OCI-LY1 (cell line): ENCODE results near the gene PGA4.

Source experiments
- H2AFZ ChIP-seq: fragments of 200-600 bp; sonication (generic), shearing (Covaris generic); 2 replicates; pipeline ENCODE4 v1.6.0; 2014; ENCODE audit warnings: antibody characterized with exemption, mild to moderate bottlenecking, low read length
- H3F3A ChIP-seq: fragments of 200-600 bp; sonication (generic), shearing (Covaris generic); 2 replicates; pipeline ENCODE4 v1.6.0; 2014; ENCODE audit warnings: mild to moderate bottlenecking, antibody characterized with exemption, low read length, moderate library complexity; ENCODE audit not compliant: insufficient read depth
- H3K27ac ChIP-seq: fragments of 200-600 bp; sonication (generic); 2 replicates; pipeline ENCODE4 v1.5.1; 2014; ENCODE audit warnings: low read length, mixed run types, mild to moderate bottlenecking, low read depth; ENCODE audit not compliant: poor library complexity, severe bottlenecking
- H3K27me3 ChIP-seq: fragments of 200-600 bp; sonication (generic); 2 replicates; pipeline ENCODE4 v1.6.0; 2014; ENCODE audit warnings: antibody characterized with exemption, mild to moderate bottlenecking, low read length, moderate library complexity; ENCODE audit not compliant: insufficient read depth
- H3K36me3 ChIP-seq: fragments of 200-600 bp; sonication (generic); 2 replicates; pipeline ENCODE4 v1.6.1; 2014; ENCODE audit warnings: mild to moderate bottlenecking, antibody characterized with exemption, low read length, moderate library complexity, mixed read lengths; ENCODE audit not compliant: insufficient read depth
- H3K4me1 ChIP-seq: fragments of 200-600 bp; sonication (generic); 2 replicates; pipeline ENCODE4 v1.5.1; 2014; ENCODE audit warnings: mild to moderate bottlenecking, low read length, moderate library complexity; ENCODE audit not compliant: insufficient read depth, severe bottlenecking
- H3K4me2 ChIP-seq: fragments of 200-600 bp; sonication (generic), shearing (Covaris generic); 2 replicates; pipeline ENCODE4 v1.6.1; 2014; ENCODE audit warnings: low read length
- H3K4me3 ChIP-seq: fragments of 200-600 bp; sonication (generic); 2 replicates; pipeline ENCODE4 v1.5.1; 2014; ENCODE audit warnings: low read length, low read depth, mild to moderate bottlenecking, mixed read lengths; ENCODE audit not compliant: poor library complexity, severe bottlenecking
- H3K79me2 ChIP-seq: fragments of 200-600 bp; shearing (Covaris generic); 2 replicates; pipeline ENCODE4 v1.6.1; 2016; ENCODE audit warnings: mixed run types, low read length, mixed read lengths; ENCODE audit not compliant: insufficient read depth
- H3K9ac ChIP-seq: fragments of 200-600 bp; sonication (generic), shearing (Covaris generic); 2 replicates; pipeline ENCODE4 v1.6.1; 2014; ENCODE audit warnings: mild to moderate bottlenecking, low read length, mixed read lengths
- H3K9me2 ChIP-seq: fragments of 200-600 bp; sonication (generic), shearing (Covaris generic); 2 replicates; pipeline ENCODE4 v1.6.1; 2014; ENCODE audit warnings: low read depth, mild to moderate bottlenecking, low read length, mixed read lengths
- H3K9me3 ChIP-seq: fragments of 200-600 bp; shearing (Covaris generic); 2 replicates; pipeline ENCODE4 v1.6.1; 2014; ENCODE audit warnings: low read length, mixed read lengths
- H4K20me1 ChIP-seq: fragments of 200-600 bp; sonication (generic), shearing (Covaris generic); 2 replicates; pipeline ENCODE4 v1.6.0; 2016; ENCODE audit warnings: mild to moderate bottlenecking, low read length; ENCODE audit not compliant: insufficient read depth
- EZH2 ChIP-seq: fragments of 200-600 bp; sonication (generic), shearing (Covaris generic); IDR thresholded peaks from 2 replicates; pipeline ENCODE4 v1.8.0; 2017; ENCODE audit warnings: borderline replicate concordance, mixed run types, mild to moderate bottlenecking, antibody characterized with exemption, low read length, moderate library complexity, mixed read lengths
- TF ChIP-seq, protein P1 (sequence below): fragments of 200-600 bp; sonication (generic), shearing (Covaris generic); IDR thresholded peaks from 2 replicates; pipeline ENCODE4 v1.5.1; 2017; ENCODE audit warnings: mild to moderate bottlenecking, antibody characterized with exemption, low read length, moderate library complexity, mixed read lengths

PGA4 gene

DNA sequence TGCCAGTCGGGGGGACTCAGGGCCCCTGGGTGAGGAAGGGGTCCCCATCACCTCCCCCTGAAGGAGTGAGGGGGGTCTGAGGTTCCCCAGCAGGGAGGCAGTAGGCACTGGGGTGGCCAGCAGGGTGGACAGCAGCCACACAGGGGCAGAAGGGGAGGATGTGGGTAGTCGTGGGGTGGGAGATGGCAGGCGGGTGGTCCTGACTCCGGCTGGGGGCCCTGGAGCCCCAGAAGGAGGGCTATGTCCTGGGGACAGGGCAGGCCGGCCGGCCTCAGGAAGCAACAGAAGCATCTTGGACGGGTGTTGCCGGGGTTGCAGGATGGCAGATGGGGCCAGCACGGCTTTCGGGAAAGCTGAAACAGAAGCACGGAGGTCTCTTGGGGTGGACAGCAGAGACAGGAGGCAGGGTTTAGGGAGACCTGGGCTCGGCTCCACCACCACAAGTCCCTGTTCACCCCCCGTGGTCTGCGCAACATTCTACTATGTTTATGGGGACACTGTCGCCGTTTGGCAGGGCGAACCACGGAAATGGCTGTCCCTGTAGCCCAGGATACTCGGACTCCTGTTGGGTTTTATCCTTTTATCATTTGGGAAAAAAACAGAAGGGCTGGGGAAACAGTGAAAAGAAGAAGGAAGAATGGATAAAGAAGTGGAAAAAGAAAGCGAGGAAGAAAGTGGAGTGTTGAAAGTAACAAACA, 58.9 kb downstream of the PGA4 start:
- no peaks in the 10 kb centered on the region; the same call in 1 of the 2 replicates for H3K36me3 ChIP-seq
- no peaks in the 10 kb centered on the region for H3K4me1 ChIP-seq
- H3K9me2 ChIP-seq: no peaks in the 10 kb centered on the region
- H3K4me3 ChIP-seq: no peak overlapping the region
- H3F3A ChIP-seq: no peaks in the 10 kb centered on the region
- no peak for TF ChIP-seq EZH2
- TF ChIP-seq, protein P1, sequence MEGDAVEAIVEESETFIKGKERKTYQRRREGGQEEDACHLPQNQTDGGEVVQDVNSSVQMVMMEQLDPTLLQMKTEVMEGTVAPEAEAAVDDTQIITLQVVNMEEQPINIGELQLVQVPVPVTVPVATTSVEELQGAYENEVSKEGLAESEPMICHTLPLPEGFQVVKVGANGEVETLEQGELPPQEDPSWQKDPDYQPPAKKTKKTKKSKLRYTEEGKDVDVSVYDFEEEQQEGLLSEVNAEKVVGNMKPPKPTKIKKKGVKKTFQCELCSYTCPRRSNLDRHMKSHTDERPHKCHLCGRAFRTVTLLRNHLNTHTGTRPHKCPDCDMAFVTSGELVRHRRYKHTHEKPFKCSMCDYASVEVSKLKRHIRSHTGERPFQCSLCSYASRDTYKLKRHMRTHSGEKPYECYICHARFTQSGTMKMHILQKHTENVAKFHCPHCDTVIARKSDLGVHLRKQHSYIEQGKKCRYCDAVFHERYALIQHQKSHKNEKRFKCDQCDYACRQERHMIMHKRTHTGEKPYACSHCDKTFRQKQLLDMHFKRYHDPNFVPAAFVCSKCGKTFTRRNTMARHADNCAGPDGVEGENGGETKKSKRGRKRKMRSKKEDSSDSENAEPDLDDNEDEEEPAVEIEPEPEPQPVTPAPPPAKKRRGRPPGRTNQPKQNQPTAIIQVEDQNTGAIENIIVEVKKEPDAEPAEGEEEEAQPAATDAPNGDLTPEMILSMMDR: no peak
- H2AFZ ChIP-seq: no peak overlapping the region
- H3K9ac ChIP-seq: no peak overlapping the region
- H3K9me3 ChIP-seq: no peaks in the 10 kb centered on the region
- H3K27me3 ChIP-seq: no peaks in the 10 kb centered on the region
- H4K20me1 ChIP-seq: no peaks in the 10 kb centered on the region
- no peak overlapping the region for H3K27ac ChIP-seq
- no peaks in the 10 kb centered on the region for H3K79me2 ChIP-seq
- no peak overlapping the region for H3K4me2 ChIP-seq
